Mesenchymal stem cell (in vitro differentiated cells and primary cell): ENCODE measurements around the gene LAMC2.

Source experiments
- DNase-seq: peaks from one replicate; pipeline ENCODE4 v3.0.0-alpha.2; 2013
- H2AFZ ChIP-seq: one replicate; pipeline ENCODE4 v1.6.1; 2013; ENCODE audit warnings: low read depth, mild to moderate bottlenecking, control low read depth, inconsistent platforms, low read length, moderate library complexity
- H2AK5ac ChIP-seq: 2 replicates; pipeline ENCODE4 v1.6.1; 2013; ENCODE audit warnings: low read length, moderate library complexity, mild to moderate bottlenecking, inconsistent platforms; ENCODE audit not compliant: severe bottlenecking
- H2BK120ac ChIP-seq: one replicate; pipeline ENCODE4 v1.6.1; 2013; ENCODE audit warnings: low read depth, mild to moderate bottlenecking, inconsistent platforms, low read length, moderate library complexity
- H2BK12ac ChIP-seq, 2 experiments: one replicate each; pipeline ENCODE4 v1.6.1; 2013; ENCODE audit warnings: inconsistent platforms in 2 of 2, low read length in 2 of 2, mild to moderate bottlenecking in 2 of 2, moderate library complexity in 2 of 2, control low read depth in 1 of 2
- H2BK15ac ChIP-seq: one replicate; pipeline ENCODE4 v1.6.1; 2013; ENCODE audit warnings: mild to moderate bottlenecking, low read depth, inconsistent platforms; ENCODE audit not compliant: poor library complexity, severe bottlenecking
- H2BK5ac ChIP-seq: 2 replicates; pipeline ENCODE4 v1.6.1; 2013; ENCODE audit warnings: low read depth, mild to moderate bottlenecking, low read length, control low read depth, inconsistent platforms; ENCODE audit not compliant: poor library complexity, severe bottlenecking
- H3K14ac ChIP-seq, 2 experiments: one replicate each; pipeline ENCODE4 v1.6.1; 2013; ENCODE audit warnings: inconsistent platforms in 2 of 2, low read length in 2 of 2, control low read depth in 1 of 2, mild to moderate bottlenecking in 1 of 2, moderate library complexity in 1 of 2
- H3K18ac ChIP-seq, 2 experiments: one replicate each; pipeline ENCODE4 v1.6.1; 2013; ENCODE audit warnings: inconsistent platforms in 2 of 2, low read length in 2 of 2, control low read depth in 1 of 2, low read depth in 1 of 2, mild to moderate bottlenecking in 1 of 2
- H3K23ac ChIP-seq, 2 experiments: one replicate each; pipeline ENCODE4 v1.6.1; 2013; ENCODE audit warnings: inconsistent platforms in 2 of 2, low read length in 2 of 2, mild to moderate bottlenecking in 2 of 2, moderate library complexity in 2 of 2, control low read depth in 1 of 2
- H3K27ac ChIP-seq: 2 replicates; pipeline ENCODE4 v1.5.1; 2013; ENCODE audit warnings: mild to moderate bottlenecking, moderate library complexity, low read length, control low read depth, inconsistent platforms; ENCODE audit not compliant: poor library complexity, severe bottlenecking
- H3K27me3 ChIP-seq, 2 experiments: 2 replicates each; pipeline versions ENCODE4 v1.6.1 to v1.7.0; 2013; ENCODE audit warnings: low read length in 2 of 2, mild to moderate bottlenecking in 2 of 2, moderate library complexity in 2 of 2, control low read depth in 1 of 2, inconsistent platforms in 1 of 2; ENCODE audit not compliant: control insufficient read depth in 1 of 2, insufficient read depth in 1 of 2
- H3K36me3 ChIP-seq, 2 experiments: 2 replicates each; pipeline versions ENCODE4 v1.6.1 to v1.7.0; 2013; ENCODE audit warnings: low read length in 2 of 2, control low read depth in 1 of 2, inconsistent platforms in 1 of 2, low read depth in 1 of 2, mild to moderate bottlenecking in 1 of 2; ENCODE audit not compliant: insufficient read depth in 2 of 2, control insufficient read depth in 1 of 2
- H3K4ac ChIP-seq, 2 experiments: one replicate each; pipeline ENCODE4 v1.6.1; 2013; ENCODE audit warnings: inconsistent platforms in 2 of 2, low read length in 2 of 2, mild to moderate bottlenecking in 2 of 2, moderate library complexity in 2 of 2, control low read depth in 1 of 2, low read depth in 1 of 2
- H3K4me1 ChIP-seq: 2 replicates; pipeline ENCODE4 v1.6.1; 2013; ENCODE audit warnings: low read depth, low read length, control low read depth; ENCODE audit not compliant: control insufficient read depth, insufficient read depth
- H3K4me2 ChIP-seq: 2 replicates; pipeline ENCODE4 v1.6.1; 2013; ENCODE audit warnings: low read length, mild to moderate bottlenecking, inconsistent platforms; ENCODE audit not compliant: poor library complexity, severe bottlenecking
- H3K4me3 ChIP-seq, 2 experiments: 2 replicates each; pipeline versions ENCODE4 v1.5.1 to v1.7.0; 2013; ENCODE audit warnings: low read length in 2 of 2, mild to moderate bottlenecking in 2 of 2, control low read depth in 1 of 2, low read depth in 1 of 2; ENCODE audit not compliant: insufficient read depth in 1 of 2
- H3K79me1 ChIP-seq: replicated peaks from 2 replicates; pipeline ENCODE4 v1.6.1; 2013; ENCODE audit warnings: mild to moderate bottlenecking, control low read depth, low read length, inconsistent platforms; ENCODE audit not compliant: poor library complexity, severe bottlenecking
- H3K9ac ChIP-seq: 2 replicates; pipeline ENCODE4 v1.7.0; 2013; ENCODE audit warnings: mild to moderate bottlenecking, low read length, moderate library complexity
- H3K9me3 ChIP-seq: 2 replicates; pipeline ENCODE4 v1.7.0; 2013; ENCODE audit warnings: mild to moderate bottlenecking, low read length; ENCODE audit not compliant: control insufficient read depth
- H4K8ac ChIP-seq: one replicate; pipeline ENCODE4 v1.6.1; 2013; ENCODE audit warnings: inconsistent platforms, mild to moderate bottlenecking, low read length, moderate library complexity
- H4K91ac ChIP-seq: one replicate; pipeline ENCODE4 v1.6.1; 2013; ENCODE audit warnings: mild to moderate bottlenecking, low read length, inconsistent platforms
- WGBS: methylation state at CpG from one replicate; pipeline ENCODE4 v1.1.7; 2013; ENCODE audit warnings: mixed read lengths; 5-methylcytosine and 5-hydroxymethylcytosine counted together

The LAMC2 gene

DNA sequence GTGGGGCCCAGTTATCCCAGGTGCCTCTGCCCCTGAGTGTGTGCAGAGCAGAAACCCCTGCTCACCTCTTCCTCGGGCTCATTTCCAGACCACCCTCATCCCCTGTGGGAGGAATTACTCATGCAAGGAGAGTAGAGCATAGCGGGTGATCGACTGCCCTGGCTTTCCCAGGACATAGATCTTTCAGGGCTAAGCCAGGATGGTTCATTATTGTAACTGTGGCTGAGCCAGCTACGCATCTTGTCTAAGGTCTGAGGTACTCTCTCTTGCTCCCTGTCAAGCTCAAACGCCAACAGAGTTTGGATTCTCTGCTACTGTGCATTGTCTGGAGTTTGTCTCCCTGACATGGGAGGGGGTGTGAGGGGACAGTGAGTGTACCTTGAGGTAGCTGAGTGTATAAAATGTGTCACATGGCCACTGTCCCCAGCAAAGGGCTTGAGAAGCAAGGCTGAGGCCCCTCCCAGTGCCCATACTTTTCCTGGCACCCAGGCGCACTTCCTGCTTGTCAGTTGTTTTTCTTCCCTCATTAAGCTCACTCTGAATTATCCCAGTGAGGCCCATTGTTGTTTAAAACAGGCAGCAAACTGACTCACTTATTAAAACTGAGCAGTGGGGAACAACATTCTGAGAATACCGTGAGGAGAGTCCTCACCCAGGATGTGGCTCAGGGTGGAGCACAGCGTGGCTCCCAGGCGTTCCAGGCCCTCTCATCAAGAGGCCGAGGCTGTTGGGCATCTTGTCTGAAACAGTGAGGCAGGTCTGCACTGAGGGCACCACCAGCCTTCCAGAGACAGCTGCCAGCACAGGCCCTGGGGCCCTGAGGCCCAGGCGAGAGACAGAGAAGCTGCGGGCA is 92.9 kb downstream of the LAMC2 start:
- Histone ChIP-seq H3K27me3 (peaks cover 0 to 3% of the 10 kb centered on the region in 2 experiments), H2BK120ac (peak overlapping the region; percentile 66), H4K8ac (peak overlapping the region; percentile 67), H4K91ac (peak overlapping the region; percentile 97), H3K9ac (peak overlapping the region; percentile 81), H3K14ac (peak overlapping the region in 1 of 2 experiments; percentile 71), H2AFZ (peak overlapping the region; percentile 79), H2AK5ac (no peak overlapping the region), H3K4me3 (peak overlapping the region in 1 of 2 experiments; percentile 49), H3K4ac (peak overlapping the region; percentile 58 to 92), H3K18ac (peak overlapping the region; percentile 74 to 78), H3K27ac (peak overlapping the region; percentile 9), H3K4me1 (peaks cover 20% of the 10 kb centered on the region), H2BK15ac (peak overlapping the region; percentile 50), H3K79me1 (no peaks in the 10 kb centered on the region), H2BK5ac (no peak overlapping the region), H3K23ac (no peak overlapping the region), H3K9me3 (no peaks in the 10 kb centered on the region), H3K36me3 (no peaks in the 10 kb centered on the region), H2BK12ac (peak overlapping the region; percentile 33 to 69), H3K4me2 (no peak overlapping the region)
- WGBS = 49% methylated on average over 12 of the region's 12 CpGs
- DNase-seq = peak; percentile 59

- no peak overlapping the region for H3K23ac ChIP-seq
- H2BK5ac ChIP-seq = no peak overlapping the region
- H2BK120ac ChIP-seq = peak overlapping the region; percentile 66
- no peaks in the 10 kb centered on the region for H3K36me3 ChIP-seq
- H3K4me3 ChIP-seq = no peak overlapping the region
- H3K27me3 ChIP-seq = peaks cover 0 to 3% of the 10 kb centered on the region in 2 experiments
- H3K4me1 ChIP-seq = peaks cover 20% of the 10 kb centered on the region
- WGBS = 77% methylated on average over 6 of the region's 6 CpGs
- peak overlapping the region; percentile 58 to 92 for H3K4ac ChIP-seq
- no peak overlapping the region for H2AFZ ChIP-seq
- peak overlapping the region in 1 of 2 experiments; percentile 32 for H2BK12ac ChIP-seq
- peak overlapping the region; percentile 67 for H4K8ac ChIP-seq
- no peaks in the 10 kb centered on the region for H3K9me3 ChIP-seq
- H3K14ac ChIP-seq = no peak overlapping the region
- peak overlapping the region; percentile 81 for H3K9ac ChIP-seq
- H3K27ac ChIP-seq = no peak overlapping the region
- H4K91ac ChIP-seq = no peak overlapping the region
- no peak overlapping the region for H2AK5ac ChIP-seq
- H3K4me2 ChIP-seq = no peak overlapping the region
- H3K18ac ChIP-seq = peak overlapping the region in 1 of 2 experiments; percentile 68
- DNase-seq = peak; percentile 93
- no peak overlapping the region for H2BK15ac ChIP-seq
- no peaks in the 10 kb centered on the region for H3K79me1 ChIP-seq
Observed at GRCh38 chr1:183279835-183280234, 93.8 kb downstream of the LAMC2 start.

- Histone ChIP-seq H3K4me2 (no peak overlapping the region), H3K79me1 (no peaks in the 10 kb centered on the region), H2BK120ac (no peak overlapping the region), H3K4me3 (no peak overlapping the region), H2AFZ (no peak overlapping the region), H3K9me3 (no peaks in the 10 kb centered on the region), H4K8ac (peak overlapping the region; percentile 58), H3K4ac (peak overlapping the region in 1 of 2 experiments; percentile 5), H2BK15ac (no peak overlapping the region), H3K18ac (peak overlapping the region; percentile 11 to 28), H2BK5ac (no peak overlapping the region), H3K27me3 (peaks cover 0 to 3% of the 10 kb centered on the region in 2 experiments), H3K4me1 (peaks cover 20% of the 10 kb centered on the region), H3K27ac (no peak overlapping the region), H3K36me3 (no peaks in the 10 kb centered on the region), H3K9ac (peak overlapping the region; percentile 73), H4K91ac (no peak overlapping the region), H2AK5ac (no peak overlapping the region), H2BK12ac (peak overlapping the region in 1 of 2 experiments; percentile 45), H3K23ac (no peak overlapping the region), H3K14ac (no peak overlapping the region)
- WGBS = 96% methylated on average over 2 of the region's 2 CpGs
- DNase-seq = peak; percentile 38
Observed at GRCh38 chr1:183281039-183281438, 95.0 kb downstream of the LAMC2 start.

DNA sequence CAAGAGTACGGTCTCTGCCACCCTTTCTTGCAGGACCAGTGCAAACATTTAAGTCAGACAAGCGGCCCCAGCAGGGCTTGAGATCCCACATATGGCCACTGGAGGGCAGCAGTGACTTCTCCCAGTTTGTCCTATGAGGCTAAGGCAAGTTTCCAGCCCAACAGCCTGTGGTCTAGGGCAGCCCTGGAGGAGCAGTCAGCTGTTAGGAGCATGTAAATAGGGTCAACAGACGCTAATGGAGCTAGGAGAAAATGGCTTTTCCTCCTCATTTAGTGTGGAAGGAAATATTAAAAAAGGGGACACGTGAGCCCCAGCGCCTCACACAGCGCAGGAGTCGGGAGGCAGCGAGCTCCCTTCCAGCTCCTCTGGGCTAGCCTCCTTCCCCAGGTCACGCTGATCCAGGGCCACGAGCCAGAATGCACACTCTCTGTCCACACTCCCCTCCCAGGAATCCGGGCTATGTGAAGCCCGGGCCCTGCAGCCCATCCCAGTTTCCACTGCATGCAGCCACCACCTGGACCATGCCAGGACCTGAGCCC is 95.6 kb downstream of the LAMC2 start:
- Histone ChIP-seq H2BK120ac (no peak overlapping the region), H3K9me3 (no peaks in the 10 kb centered on the region), H3K14ac (peak overlapping the region in 1 of 2 experiments; percentile 44), H2BK5ac (no peak overlapping the region), H2AFZ (no peak overlapping the region), H2BK15ac (no peak overlapping the region), H3K4me1 (peaks cover 18% of the 10 kb centered on the region), H3K23ac (no peak overlapping the region), H3K4me3 (no peak overlapping the region), H3K27ac (no peak overlapping the region), H3K27me3 (peaks cover 0 to 3% of the 10 kb centered on the region in 2 experiments), H3K18ac (peak overlapping the region; percentile 2 to 81), H3K36me3 (no peaks in the 10 kb centered on the region), H3K4me2 (no peak overlapping the region), H3K9ac (peak overlapping the region; percentile 73), H3K79me1 (no peaks in the 10 kb centered on the region), H3K4ac (no peak overlapping the region), H2BK12ac (peak overlapping the region; percentile 15 to 69), H4K91ac (peak overlapping the region; percentile 5), H4K8ac (peak overlapping the region; percentile 47), H2AK5ac (no peak overlapping the region)
- peak; percentile 92 for DNase-seq
- 56% methylated on average over 11 of the region's 12 CpGs for WGBS
